Central memory CD4-positive, alpha-beta T cell (primary cell): ENCODE data around the gene EXOC4.

Experiments
- DNase-seq: peaks from one replicate; pipeline ENCODE4 v3.0.0; 2022

EXOC4 gene

GRCh38 chr7:133645884-133646391 is 393.1 kb downstream of the EXOC4 start:
- no peak for DNase-seq

GRCh38 chr7:133646472-133647315 is 393.8 kb downstream of the EXOC4 start:
- no peak for DNase-seq

GRCh38 chr7:133649593-133649992 is 396.7 kb downstream of the EXOC4 start:
- no peak for DNase-seq

- no peak for DNase-seq
These were observed 397.2 kb downstream of the EXOC4 start for GRCh38 chr7:133650069-133650468.

- no peak for DNase-seq
These were observed 397.8 kb downstream of the EXOC4 start for GRCh38 chr7:133650487-133651300.

GRCh38 chr7:133652547-133652946 is 399.7 kb downstream of the EXOC4 start:
- no peak for DNase-seq

GRCh38 chr7:133654547-133654946 is 401.7 kb downstream of the EXOC4 start:
- DNase-seq, result no peak

GRCh38 chr7:133662276-133662675 is 409.4 kb downstream of the EXOC4 start:
- DNase-seq, result no peak

GRCh38 chr7:133662830-133663229 is 410.0 kb downstream of the EXOC4 start:
- DNase-seq, result no peak

GRCh38 chr7:133664528-133664927 is 411.6 kb downstream of the EXOC4 start:
- DNase-seq, result no peak

GRCh38 chr7:133668296-133669060 is 415.6 kb downstream of the EXOC4 start:
- no peak for DNase-seq

GRCh38 chr7:133669061-133669455 is 416.2 kb downstream of the EXOC4 start:
- DNase-seq, result no peak

- no peak for DNase-seq
These were observed 417.4 kb downstream of the EXOC4 start for GRCh38 chr7:133670250-133670649.

GRCh38 chr7:133672866-133673265 is 420.0 kb downstream of the EXOC4 start:
- DNase-seq, result no peak

- no peak for DNase-seq
These were observed 421.3 kb downstream of the EXOC4 start for GRCh38 chr7:133674079-133674763.

- DNase-seq, result no peak
These were observed 422.8 kb downstream of the EXOC4 start for GRCh38 chr7:133675510-133676218.

- DNase-seq, result no peak
These were observed 424.0 kb downstream of the EXOC4 start for GRCh38 chr7:133676805-133677370.

- no peak for DNase-seq
These were observed 425.4 kb downstream of the EXOC4 start for GRCh38 chr7:133678137-133678814.

GRCh38 chr7:133679977-133680376 is 427.1 kb downstream of the EXOC4 start:
- DNase-seq, result no peak

- DNase-seq, result no peak
These were observed 428.7 kb downstream of the EXOC4 start for GRCh38 chr7:133681529-133681928.
